ENCODE results near the gene PARD3B.

DNA sequence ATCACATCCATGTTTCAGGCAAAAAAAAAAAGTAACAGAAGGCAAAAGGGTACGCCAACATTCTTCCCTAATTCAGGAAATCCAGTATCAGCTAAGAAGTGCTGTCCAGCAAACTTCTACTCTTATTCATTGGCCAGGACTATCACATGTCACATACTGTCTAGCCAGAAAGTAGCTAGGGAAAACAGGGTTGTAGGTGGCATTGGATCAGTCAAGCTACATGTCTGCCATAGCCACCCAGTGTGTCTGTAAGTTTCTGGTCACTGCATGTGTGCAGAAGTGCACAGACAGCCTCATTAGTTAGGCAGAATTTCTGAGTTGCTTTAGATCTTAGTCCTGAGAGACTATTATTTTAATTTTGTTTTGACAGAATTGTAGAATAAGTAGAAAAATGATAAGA lies 671.7 kb downstream of the PARD3B start:
- TF ChIP-seq, protein P1, sequence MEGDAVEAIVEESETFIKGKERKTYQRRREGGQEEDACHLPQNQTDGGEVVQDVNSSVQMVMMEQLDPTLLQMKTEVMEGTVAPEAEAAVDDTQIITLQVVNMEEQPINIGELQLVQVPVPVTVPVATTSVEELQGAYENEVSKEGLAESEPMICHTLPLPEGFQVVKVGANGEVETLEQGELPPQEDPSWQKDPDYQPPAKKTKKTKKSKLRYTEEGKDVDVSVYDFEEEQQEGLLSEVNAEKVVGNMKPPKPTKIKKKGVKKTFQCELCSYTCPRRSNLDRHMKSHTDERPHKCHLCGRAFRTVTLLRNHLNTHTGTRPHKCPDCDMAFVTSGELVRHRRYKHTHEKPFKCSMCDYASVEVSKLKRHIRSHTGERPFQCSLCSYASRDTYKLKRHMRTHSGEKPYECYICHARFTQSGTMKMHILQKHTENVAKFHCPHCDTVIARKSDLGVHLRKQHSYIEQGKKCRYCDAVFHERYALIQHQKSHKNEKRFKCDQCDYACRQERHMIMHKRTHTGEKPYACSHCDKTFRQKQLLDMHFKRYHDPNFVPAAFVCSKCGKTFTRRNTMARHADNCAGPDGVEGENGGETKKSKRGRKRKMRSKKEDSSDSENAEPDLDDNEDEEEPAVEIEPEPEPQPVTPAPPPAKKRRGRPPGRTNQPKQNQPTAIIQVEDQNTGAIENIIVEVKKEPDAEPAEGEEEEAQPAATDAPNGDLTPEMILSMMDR (IDR thresholded peaks at IDR 0.05), result no peak
- TF ChIP-seq POLR2A (IDR thresholded peaks at IDR 0.05), result no peak
